Measurements from ENCODE around the gene NIPA2.

Gene NIPA2

GRCh38 chr15:22912256-22912655 lies 73.8 kb downstream of the NIPA2 start:
- Histone ChIP-seq H3K4me1 (ENCODE audit: insufficient read depth, insufficient read length) (peaks cover 3% of the 10 kb centered on the region), H3K27me3 (ENCODE audit: insufficient read depth, insufficient read length) (no peaks in the 10 kb centered on the region), H3K9me3 (ENCODE audit: insufficient read depth, low read length) (no peaks in the 10 kb centered on the region), H3K9ac (ENCODE audit: insufficient read length, low read depth) (no peak overlapping the region), H3K36me3 (ENCODE audit: insufficient read depth, insufficient read length, low read length) (peaks cover 81% of the 10 kb centered on the region), H3K4me3 (ENCODE audit: insufficient read length, low read depth) (no peak overlapping the region)
- DNase-seq (ENCODE audit: low read depth, low spot score) = no peak
- no peak for TF ChIP-seq YY1 (IDR thresholded peaks at IDR 0.05; ENCODE audit: insufficient read depth, insufficient read length)
- TF ChIP-seq ZNF274 (IDR thresholded peaks at IDR 0.05; ENCODE audit: low read depth, low read length) = no peak
- no peak for TF ChIP-seq SUZ12 (IDR thresholded peaks at IDR 0.05; ENCODE audit: extremely low read depth, insufficient read depth, insufficient read length)

GRCh38 chr15:22913646-22914380 lies 75.3 kb downstream of the NIPA2 start:
- DNase-seq (ENCODE audit: low read depth, low spot score) = no peak
- Histone ChIP-seq H3K36me3 (ENCODE audit: insufficient read depth, insufficient read length, low read length) (peaks cover 80% of the 10 kb centered on the region), H3K9ac (ENCODE audit: insufficient read length, low read depth) (no peak overlapping the region), H3K27me3 (ENCODE audit: insufficient read depth, insufficient read length) (no peaks in the 10 kb centered on the region), H3K4me1 (ENCODE audit: insufficient read depth, insufficient read length) (peaks cover 3% of the 10 kb centered on the region), H3K4me3 (ENCODE audit: insufficient read length, low read depth) (no peak overlapping the region), H3K9me3 (ENCODE audit: insufficient read depth, low read length) (no peaks in the 10 kb centered on the region)
- no peak for TF ChIP-seq SUZ12 (IDR thresholded peaks at IDR 0.05; ENCODE audit: extremely low read depth, insufficient read depth, insufficient read length)
- no peak for TF ChIP-seq YY1 (IDR thresholded peaks at IDR 0.05; ENCODE audit: insufficient read depth, insufficient read length)
- TF ChIP-seq ZNF274 (IDR thresholded peaks at IDR 0.05; ENCODE audit: low read depth, low read length) = no peak

- TF ChIP-seq YY1 (IDR thresholded peaks at IDR 0.05; ENCODE audit: insufficient read depth, insufficient read length) = no peak
- no peak for TF ChIP-seq ZNF274 (IDR thresholded peaks at IDR 0.05; ENCODE audit: low read depth, low read length)
- TF ChIP-seq SUZ12 (IDR thresholded peaks at IDR 0.05; ENCODE audit: extremely low read depth, insufficient read depth, insufficient read length) = no peak
- peaks cover 63% of the 10 kb centered on the region for H3K36me3 ChIP-seq (ENCODE audit: insufficient read depth, insufficient read length, low read length)
- DNase-seq (ENCODE audit: low read depth, low spot score) = no peak
Measured at GRCh38 chr15:22915866-22916515, 77.5 kb downstream of the NIPA2 start.

GRCh38 chr15:22916606-22917350 lies 78.3 kb downstream of the NIPA2 start:
- Histone ChIP-seq H3K4me1 (ENCODE audit: insufficient read depth, insufficient read length) (no peaks in the 10 kb centered on the region), H3K36me3 (ENCODE audit: insufficient read depth, insufficient read length, low read length) (peaks cover 56% of the 10 kb centered on the region), H3K4me3 (ENCODE audit: insufficient read length, low read depth) (no peak overlapping the region), H3K9me3 (ENCODE audit: insufficient read depth, low read length) (no peaks in the 10 kb centered on the region), H3K27me3 (ENCODE audit: insufficient read depth, insufficient read length) (no peaks in the 10 kb centered on the region), H3K9ac (ENCODE audit: insufficient read length, low read depth) (no peak overlapping the region)
- no peak for DNase-seq (ENCODE audit: low read depth, low spot score)
- TF ChIP-seq ZNF274 (IDR thresholded peaks at IDR 0.05; ENCODE audit: low read depth, low read length) (no peak), YY1 (IDR thresholded peaks at IDR 0.05; ENCODE audit: insufficient read depth, insufficient read length) (no peak), SUZ12 (IDR thresholded peaks at IDR 0.05; ENCODE audit: extremely low read depth, insufficient read depth, insufficient read length) (no peak)

More at GRCh38 chr15:22915866-22916515, 77.5 kb downstream of the NIPA2 start:
- H3K9me3 ChIP-seq (ENCODE audit: insufficient read depth, low read length) = no peaks in the 10 kb centered on the region
- peaks cover 3% of the 10 kb centered on the region for H3K4me1 ChIP-seq (ENCODE audit: insufficient read depth, insufficient read length)
- no peak overlapping the region for H3K4me3 ChIP-seq (ENCODE audit: insufficient read length, low read depth)
- no peak overlapping the region for H3K9ac ChIP-seq (ENCODE audit: insufficient read length, low read depth)
- H3K27me3 ChIP-seq (ENCODE audit: insufficient read depth, insufficient read length) = no peaks in the 10 kb centered on the region

- peaks cover 52% of the 10 kb centered on the region for H3K36me3 ChIP-seq (ENCODE audit: insufficient read depth, insufficient read length, low read length)
- H3K9me3 ChIP-seq (ENCODE audit: insufficient read depth, low read length) = no peaks in the 10 kb centered on the region
- H3K4me1 ChIP-seq (ENCODE audit: insufficient read depth, insufficient read length) = no peaks in the 10 kb centered on the region
- no peak for TF ChIP-seq ZNF274 (IDR thresholded peaks at IDR 0.05; ENCODE audit: low read depth, low read length)
- TF ChIP-seq YY1 (IDR thresholded peaks at IDR 0.05; ENCODE audit: insufficient read depth, insufficient read length) = no peak
- no peak for TF ChIP-seq SUZ12 (IDR thresholded peaks at IDR 0.05; ENCODE audit: extremely low read depth, insufficient read depth, insufficient read length)
- H3K4me3 ChIP-seq (ENCODE audit: insufficient read length, low read depth) = no peak overlapping the region
- no peaks in the 10 kb centered on the region for H3K27me3 ChIP-seq (ENCODE audit: insufficient read depth, insufficient read length)
- H3K9ac ChIP-seq (ENCODE audit: insufficient read length, low read depth) = no peak overlapping the region
- no peak for DNase-seq (ENCODE audit: low read depth, low spot score)
Measured at GRCh38 chr15:22917556-22917955, 79.1 kb downstream of the NIPA2 start.

Data from NT2/D1 (cell line).